ENCODE measurements around the gene RACGAP1.

The RACGAP1 gene

DNA sequence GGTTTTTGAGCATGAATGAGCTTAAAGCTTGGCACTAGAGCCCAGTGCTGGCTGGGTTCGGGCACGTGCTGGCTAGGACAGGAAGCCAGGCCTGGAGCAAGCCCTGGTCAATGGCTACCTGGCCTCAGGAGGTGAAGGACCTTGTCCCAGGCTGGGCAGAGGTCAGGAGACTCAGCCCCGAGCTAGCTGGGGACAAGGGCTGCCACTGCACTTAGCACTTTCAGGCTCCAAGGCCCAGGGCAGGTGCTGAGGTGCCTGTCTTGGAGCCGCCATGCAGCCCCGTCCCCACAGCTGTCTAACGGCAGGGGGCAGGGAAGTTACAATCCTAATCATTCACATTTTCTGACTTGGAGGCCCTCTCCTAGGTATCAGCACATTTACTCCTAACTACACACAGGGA lies 56.8 kb downstream of the RACGAP1 start:
- no peak for DNase-seq (ENCODE audit: low spot score)

DNA sequence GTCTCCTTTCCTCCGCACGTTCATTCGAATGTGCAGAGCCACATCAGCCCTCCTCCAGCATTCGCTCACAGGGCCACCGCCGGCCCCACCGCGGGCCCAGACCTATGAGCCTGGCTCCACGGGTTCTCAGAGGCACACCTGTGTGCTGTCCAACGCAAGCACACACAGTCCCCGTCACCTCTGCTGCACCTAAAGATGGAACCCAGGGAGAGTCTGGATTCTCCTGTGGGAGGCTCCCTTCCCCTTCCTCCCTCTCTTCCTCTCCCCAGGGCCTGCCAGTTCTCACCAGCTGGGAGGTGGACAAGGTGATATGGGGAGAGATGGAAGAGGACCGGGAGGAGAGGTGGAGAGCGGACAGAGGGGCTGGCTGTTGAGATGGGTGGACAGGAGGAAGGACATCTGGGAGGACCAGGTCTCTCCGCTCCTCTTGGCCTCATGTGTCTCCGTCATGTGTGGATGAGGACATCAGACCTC lies 57.5 kb downstream of the RACGAP1 start:
- DNase-seq (ENCODE audit: low spot score), result no peak

DNA sequence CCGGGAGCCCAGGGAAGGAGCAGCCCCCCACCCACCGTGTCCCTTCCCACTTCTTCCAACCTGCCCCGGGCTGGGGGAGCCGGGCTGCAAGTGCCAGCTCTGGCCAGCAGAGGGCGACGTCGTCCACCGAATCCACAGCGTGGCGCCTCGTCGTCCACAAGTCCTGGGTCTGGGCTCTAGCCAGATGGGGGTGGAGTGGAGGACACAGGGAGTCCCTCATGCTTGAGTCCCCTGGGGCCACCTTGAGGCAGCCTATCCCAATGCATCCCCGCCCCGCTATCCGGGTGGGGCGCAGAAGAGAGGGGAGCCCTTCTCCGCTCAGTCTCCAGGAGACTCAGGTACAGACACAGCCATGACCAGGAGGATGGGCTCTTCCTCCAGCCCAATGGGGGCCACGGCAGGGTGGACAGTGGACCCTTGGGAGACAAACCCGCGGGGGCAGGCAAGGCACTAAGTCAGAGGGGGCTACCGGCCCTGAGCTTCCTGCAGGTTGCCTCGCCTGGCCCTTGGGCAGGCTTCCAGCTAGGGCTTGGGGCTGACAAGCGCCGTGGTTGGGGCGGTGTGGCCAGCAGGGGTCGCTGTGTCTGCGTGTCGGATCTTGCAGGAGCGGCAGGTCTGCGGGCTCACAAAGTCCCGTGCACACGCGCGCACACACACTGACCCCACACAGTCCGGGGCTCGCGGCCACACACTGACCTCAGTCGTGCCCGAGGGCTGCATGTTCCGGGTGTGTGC lies 58.1 kb downstream of the RACGAP1 start:
- peak; percentile 79 for DNase-seq (ENCODE audit: low spot score)

GRCh38 chr12:49966511-49967041 lies 58.7 kb downstream of the RACGAP1 start:
- DNase-seq (ENCODE audit: low spot score), result no peak

DNA sequence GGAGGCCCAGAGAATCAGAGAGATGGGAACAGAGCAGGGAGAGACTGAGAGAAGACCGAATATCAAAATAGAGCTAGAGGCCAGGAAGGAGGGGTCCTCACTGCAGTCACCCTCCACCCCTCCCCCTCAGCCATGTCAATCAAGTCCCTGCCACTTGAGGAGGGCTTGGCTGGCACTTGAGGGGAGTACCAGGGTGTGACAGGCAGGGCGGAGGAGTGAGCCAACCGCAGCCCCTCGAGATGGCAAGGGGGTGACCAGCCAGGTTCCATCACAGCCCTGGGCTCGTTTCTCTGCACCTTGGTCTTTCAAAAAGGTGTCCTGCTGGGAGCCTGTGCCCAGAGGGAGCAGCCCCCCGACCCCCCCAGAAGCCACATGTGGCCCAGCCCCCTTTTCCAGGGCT lies 59.5 kb downstream of the RACGAP1 start:
- DNase-seq (ENCODE audit: low spot score), result no peak

GRCh38 chr12:49964849-49965624 lies 60.3 kb downstream of the RACGAP1 start:
- no peak for DNase-seq (ENCODE audit: low spot score)

- DNase-seq (ENCODE audit: low spot score), result no peak
These were observed 61.1 kb downstream of the RACGAP1 start for GRCh38 chr12:49963976-49964815.

DNA sequence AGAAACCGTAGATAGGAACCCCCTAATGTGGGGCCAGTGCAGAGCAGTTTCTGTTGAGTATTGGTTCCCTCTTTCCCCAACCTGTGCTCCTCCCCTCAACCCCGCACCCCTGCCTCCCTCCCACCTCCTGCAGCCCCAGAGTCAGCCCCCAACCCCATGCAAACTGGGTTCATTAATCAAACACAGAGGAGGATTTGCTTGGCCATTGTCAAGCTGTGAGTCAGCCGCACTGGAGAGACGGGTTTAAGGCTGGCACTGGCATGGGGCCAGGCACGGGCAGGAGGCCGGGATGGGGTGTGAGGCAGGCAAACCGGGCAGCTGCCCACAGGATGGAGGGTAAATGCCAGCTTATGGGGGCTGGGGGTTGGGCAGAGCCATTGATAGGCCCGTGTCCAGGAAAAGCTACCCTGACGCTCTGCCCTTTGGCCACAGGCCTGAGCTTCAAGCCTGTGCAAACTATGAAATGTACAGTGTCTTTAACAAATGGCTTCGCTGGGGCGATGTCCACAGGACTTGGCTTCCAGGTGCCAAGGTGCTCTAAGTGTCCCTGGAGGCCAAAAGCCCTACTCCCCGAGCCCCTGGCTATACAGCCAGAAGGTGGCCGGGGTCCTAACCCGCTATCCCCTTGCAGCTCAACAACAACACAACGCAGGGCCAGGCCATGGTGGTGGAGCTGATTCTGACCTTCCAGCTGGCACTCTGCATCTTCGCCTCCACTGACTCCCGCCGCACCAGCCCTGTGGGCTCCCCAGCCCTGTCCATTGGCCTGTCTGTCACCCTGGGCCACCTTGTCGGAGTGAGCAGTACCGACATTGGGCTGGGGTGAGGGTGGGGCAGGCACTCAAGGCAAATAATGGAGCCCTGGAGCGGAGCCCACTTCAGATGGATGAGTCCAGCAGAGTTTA lies 62.2 kb downstream of the RACGAP1 start:
- DNase-seq (ENCODE audit: low spot score), result peak; percentile 58

GRCh38 chr12:49961993-49962764 lies 63.1 kb downstream of the RACGAP1 start:
- DNase-seq (ENCODE audit: low spot score), result no peak

DNA sequence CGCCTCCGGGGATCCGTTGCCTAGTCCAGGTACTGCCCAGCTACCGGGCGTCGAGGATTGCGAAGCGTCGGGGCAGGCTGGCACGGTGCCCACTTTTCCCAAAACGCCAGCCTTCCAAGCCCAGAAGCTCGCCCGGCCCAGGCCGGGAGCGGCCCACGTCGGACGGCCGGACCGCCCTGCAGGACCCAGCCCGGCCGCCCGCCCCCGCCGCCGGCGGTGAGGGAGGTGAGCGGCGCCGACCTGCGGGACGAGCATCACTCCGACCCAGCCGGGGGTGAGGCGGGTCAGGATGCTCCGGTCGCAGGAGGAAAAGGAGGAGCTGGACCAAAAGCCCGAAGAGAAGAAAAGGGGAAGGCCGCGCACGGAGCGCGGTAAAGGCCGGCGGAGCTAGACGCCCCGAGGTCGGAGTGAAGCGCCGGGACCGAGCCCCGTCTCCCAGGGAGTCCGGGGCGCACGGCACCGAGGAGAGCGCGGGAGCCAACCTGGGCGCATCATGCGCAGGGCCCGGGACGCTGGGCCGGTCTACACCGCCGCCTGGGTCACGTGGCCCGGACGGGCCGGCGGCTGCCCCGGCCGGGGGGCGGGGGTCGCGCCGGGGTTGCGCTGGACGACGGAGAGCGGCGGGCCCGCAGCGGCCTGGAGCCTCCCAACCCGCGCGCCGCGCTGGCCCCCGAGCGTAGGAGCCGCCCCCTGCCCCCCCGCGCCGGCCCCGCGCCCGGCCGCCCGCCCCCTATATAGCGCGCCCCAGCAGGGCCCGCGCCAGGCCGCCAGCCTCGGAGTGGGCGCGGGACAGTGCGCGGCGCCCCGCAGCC lies 64.0 kb downstream of the RACGAP1 start, which contains the start of gene AQP5:
Gene AQP5, plus strand, starts transcription at position 762 of the 812 bp plus-strand sequence. CDS start 146 bp downstream, outside the sequence.
- DNase-seq (ENCODE audit: low spot score), result no peak

DNA sequence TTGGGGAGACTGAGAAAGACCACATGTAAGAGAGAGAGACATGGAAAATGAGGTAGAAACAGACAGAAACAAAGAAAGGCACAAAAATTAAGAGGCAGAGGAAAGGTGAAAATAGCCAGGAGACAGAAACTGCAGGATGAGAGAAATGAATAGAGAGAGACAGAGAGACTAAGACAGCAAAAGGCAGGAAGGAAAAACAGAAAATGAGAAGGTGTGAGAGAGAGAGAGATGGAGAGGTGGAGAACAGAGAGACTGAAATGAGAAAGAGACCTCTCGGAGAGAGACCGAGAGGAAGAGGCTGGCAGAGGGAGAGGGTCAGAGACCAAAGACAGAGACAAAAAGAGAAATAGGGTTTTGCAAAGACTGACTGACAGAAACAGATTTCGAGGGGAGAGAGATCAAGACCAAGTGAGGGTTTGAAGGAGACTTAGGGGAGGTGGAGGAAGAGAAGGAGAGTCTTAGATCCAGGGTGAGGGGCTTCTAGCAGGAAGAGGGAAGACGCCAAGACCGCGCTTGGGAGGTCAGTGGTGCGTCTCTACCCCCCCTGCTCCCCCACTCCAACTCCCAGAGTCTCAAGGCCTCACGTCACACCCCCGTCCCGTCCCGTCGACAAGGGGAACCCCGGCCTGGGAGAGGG lies 64.7 kb downstream of the RACGAP1 start:
- no peak for DNase-seq (ENCODE audit: low spot score)

- DNase-seq (ENCODE audit: low spot score), result peak; percentile 85
These were observed 65.4 kb downstream of the RACGAP1 start for GRCh38 chr12:49959685-49960473.

DNA sequence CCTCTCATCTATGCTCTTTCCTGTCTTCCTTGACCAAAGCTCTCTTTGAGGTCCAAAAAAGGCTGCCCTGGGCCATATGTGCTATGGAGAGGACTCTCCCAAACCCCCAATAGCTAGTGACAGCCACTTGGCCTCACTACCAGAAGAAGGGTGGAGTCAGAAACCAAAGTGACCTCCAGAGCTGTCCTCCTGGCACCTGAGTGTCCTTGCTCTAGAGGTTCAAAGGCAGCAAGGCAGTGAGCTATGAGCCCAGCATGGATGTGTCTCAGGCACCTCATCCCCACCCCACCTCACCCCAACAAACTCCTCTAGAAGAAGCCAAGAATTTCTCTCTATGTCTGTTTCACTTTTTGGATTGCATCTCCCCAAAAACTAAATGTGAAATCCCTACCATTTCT lies 67.7 kb downstream of the RACGAP1 start:
- no peak for DNase-seq (ENCODE audit: low spot score)

DNA sequence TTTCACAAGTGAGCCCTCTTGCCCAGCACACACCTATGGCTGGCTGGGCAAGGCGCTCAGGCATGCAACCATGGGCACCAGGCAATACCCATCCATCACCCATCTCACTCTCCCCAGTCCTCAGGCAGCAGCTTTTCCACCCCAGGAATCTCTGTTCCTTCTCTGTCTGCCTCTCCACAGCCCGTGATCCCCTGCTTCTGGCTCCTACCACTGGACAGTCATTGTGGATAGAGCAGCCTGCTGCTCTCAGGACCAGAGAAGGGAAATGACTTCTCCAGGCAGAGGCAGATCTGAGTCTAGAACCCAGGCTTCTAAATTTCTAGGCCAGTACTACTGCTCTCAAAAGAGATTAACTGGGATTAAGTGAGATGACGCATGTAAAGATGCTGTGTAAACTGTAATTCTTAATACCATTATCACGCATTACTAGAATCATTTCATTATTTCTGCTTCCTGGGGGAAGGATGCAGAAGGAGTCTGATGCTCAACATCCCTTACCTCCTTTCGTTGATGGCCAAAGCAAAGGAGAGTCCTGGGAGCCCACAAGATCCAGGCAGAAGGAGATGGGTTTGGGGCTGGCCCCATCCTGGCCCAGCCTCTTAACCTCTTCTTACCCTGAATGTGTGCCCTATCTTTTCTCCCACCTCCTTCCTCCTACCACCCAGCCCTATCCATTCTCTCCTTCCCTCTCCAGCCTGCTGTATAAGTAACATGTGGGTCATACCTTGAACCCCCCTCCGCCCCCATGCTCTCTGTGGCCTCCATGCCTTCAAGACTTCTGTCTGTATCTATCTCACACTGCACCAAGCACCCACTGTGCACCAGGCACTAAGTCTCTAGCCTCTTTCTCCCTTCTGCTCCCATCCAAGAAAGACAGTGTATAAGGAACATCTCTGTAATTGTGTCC lies 68.4 kb downstream of the RACGAP1 start:
- DNase-seq (ENCODE audit: low spot score), result no peak

GRCh38 chr12:49955899-49956662 lies 69.2 kb downstream of the RACGAP1 start:
- no peak for DNase-seq (ENCODE audit: low spot score)
